ENCODE measurements around the gene FGF22.

The FGF22 gene

DNA sequence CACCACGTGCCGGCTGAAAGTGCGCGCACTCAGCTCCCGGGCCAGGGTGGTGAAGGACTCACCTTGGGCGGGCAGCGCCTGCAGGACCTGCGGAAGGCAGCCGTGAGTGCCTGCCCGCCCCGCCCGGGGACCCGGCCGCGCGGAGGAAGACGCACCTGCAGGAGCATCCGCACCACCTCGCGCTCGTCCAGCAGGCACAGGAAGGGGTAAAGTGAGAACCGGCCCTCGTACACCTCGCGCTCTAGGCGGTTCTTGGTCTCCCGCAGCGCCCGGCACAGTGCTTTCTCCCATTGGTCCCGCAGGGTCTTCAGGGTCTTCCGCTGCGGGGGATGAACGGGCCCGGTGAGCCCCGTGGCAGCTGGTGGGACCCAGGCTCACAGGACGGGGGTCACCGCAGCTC lies 17.0 kb upstream of the FGF22 start:
- H3K27me3 ChIP-seq (replicated peaks; ENCODE audit: insufficient read depth, low read length), result no peaks in the 10 kb centered on the region
- H3K9me3 ChIP-seq (replicated peaks; ENCODE audit: insufficient read depth, low read length), result no peaks in the 10 kb centered on the region
- peaks cover 3% of the 10 kb centered on the region; the same call in 1 of the 2 replicates for H3K36me3 ChIP-seq (replicated peaks; ENCODE audit: insufficient read depth, low read length)
- no peak for DNase-seq
- H4K20me1 ChIP-seq (ENCODE audit: insufficient read depth, low read length), result no peaks in the 10 kb centered on the region
- no peak overlapping the region for H2AFZ ChIP-seq (ENCODE audit: low read length)
- no peak overlapping the region for H3K9ac ChIP-seq (ENCODE audit: low read length)
- H3K27ac ChIP-seq (ENCODE audit: low read length), result no peak overlapping the region
- TF ChIP-seq, protein P1, sequence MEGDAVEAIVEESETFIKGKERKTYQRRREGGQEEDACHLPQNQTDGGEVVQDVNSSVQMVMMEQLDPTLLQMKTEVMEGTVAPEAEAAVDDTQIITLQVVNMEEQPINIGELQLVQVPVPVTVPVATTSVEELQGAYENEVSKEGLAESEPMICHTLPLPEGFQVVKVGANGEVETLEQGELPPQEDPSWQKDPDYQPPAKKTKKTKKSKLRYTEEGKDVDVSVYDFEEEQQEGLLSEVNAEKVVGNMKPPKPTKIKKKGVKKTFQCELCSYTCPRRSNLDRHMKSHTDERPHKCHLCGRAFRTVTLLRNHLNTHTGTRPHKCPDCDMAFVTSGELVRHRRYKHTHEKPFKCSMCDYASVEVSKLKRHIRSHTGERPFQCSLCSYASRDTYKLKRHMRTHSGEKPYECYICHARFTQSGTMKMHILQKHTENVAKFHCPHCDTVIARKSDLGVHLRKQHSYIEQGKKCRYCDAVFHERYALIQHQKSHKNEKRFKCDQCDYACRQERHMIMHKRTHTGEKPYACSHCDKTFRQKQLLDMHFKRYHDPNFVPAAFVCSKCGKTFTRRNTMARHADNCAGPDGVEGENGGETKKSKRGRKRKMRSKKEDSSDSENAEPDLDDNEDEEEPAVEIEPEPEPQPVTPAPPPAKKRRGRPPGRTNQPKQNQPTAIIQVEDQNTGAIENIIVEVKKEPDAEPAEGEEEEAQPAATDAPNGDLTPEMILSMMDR (IDR thresholded peaks at IDR 0.05; ENCODE audit: low read length), result no peak
- TF ChIP-seq EZH2phosphoT487 (IDR thresholded peaks at IDR 0.05; ENCODE audit: low read length), result no peak
- no peaks in the 10 kb centered on the region for H3K9me2 ChIP-seq (replicated peaks; ENCODE audit: insufficient read depth, low read length)
- peaks cover 4% of the 10 kb centered on the region for H3K79me2 ChIP-seq (ENCODE audit: low read length)
- H3K4me1 ChIP-seq (ENCODE audit: low read length), result no peaks in the 10 kb centered on the region
- H3K4me2 ChIP-seq (ENCODE audit: low read depth, low read length), result no peak overlapping the region
- H3K4me3 ChIP-seq (ENCODE audit: low read length), result no peak overlapping the region
- no peaks in the 10 kb centered on the region for H3F3A ChIP-seq (ENCODE audit: insufficient read depth, low read length)

DNA sequence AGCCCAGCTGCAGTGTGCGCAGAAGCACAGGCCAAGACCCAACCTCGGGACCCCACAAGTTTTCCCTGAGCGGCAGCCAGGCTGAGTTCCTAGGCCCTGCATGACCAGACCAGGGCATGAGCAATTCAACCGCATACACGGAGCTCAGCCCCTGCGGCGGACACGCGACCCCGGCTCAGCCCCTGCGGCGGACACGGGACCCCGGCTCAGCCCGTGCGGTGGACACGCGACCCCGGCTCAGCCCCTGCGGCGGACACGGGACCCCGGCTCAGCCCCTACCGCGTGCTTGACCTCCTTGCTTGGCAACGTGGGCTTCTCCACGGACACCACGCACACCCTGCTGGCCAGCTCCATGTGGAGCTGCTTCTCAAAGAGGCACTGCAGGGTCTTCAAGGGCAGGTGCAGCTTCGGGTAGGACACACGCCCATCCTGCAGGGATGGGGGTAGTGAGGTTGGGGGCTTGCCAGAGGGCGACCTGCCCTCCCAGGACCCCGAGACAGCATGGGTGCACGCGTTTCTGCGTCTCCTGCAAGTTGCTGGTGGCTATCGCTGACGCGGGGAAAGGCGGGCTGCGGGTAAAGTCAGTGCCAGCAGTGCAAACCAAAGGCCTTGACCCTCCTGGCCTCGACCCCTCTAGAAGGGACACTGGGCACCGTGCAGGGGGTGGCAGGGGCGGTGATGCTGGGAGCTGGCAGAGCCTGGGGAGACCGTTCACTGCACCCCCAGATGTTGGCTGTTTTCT lies 16.3 kb upstream of the FGF22 start:
- H3K27me3 ChIP-seq (replicated peaks; ENCODE audit: insufficient read depth, low read length), result no peaks in the 10 kb centered on the region
- no peaks in the 10 kb centered on the region for H3K9me2 ChIP-seq (replicated peaks; ENCODE audit: insufficient read depth, low read length)
- peaks cover 11% of the 10 kb centered on the region for H3K79me2 ChIP-seq (ENCODE audit: low read length)
- H3K9me3 ChIP-seq (replicated peaks; ENCODE audit: insufficient read depth, low read length), result no peaks in the 10 kb centered on the region
- peaks cover 3% of the 10 kb centered on the region; the same call in 1 of the 2 replicates for H3K36me3 ChIP-seq (replicated peaks; ENCODE audit: insufficient read depth, low read length)
- H3K4me3 ChIP-seq (ENCODE audit: low read length), result no peak overlapping the region
- no peaks in the 10 kb centered on the region for H4K20me1 ChIP-seq (ENCODE audit: insufficient read depth, low read length)
- H3K9ac ChIP-seq (ENCODE audit: low read length), result no peak overlapping the region
- DNase-seq, result no peak
- no peak overlapping the region for H3K4me2 ChIP-seq (ENCODE audit: low read depth, low read length)
- H3K4me1 ChIP-seq (ENCODE audit: low read length), result no peaks in the 10 kb centered on the region
- no peaks in the 10 kb centered on the region for H3F3A ChIP-seq (ENCODE audit: insufficient read depth, low read length)
- no peak overlapping the region for H2AFZ ChIP-seq (ENCODE audit: low read length)
- no peak overlapping the region for H3K27ac ChIP-seq (ENCODE audit: low read length)
- TF ChIP-seq EZH2phosphoT487 (IDR thresholded peaks at IDR 0.05; ENCODE audit: low read length) (no peak), EZH2 (optimal IDR thresholded peaks at IDR 0.05; ENCODE audit: low read depth, low read length) (no peak)
- TF ChIP-seq, protein P1 (IDR thresholded peaks at IDR 0.05; ENCODE audit: low read length), result no peak

DNA sequence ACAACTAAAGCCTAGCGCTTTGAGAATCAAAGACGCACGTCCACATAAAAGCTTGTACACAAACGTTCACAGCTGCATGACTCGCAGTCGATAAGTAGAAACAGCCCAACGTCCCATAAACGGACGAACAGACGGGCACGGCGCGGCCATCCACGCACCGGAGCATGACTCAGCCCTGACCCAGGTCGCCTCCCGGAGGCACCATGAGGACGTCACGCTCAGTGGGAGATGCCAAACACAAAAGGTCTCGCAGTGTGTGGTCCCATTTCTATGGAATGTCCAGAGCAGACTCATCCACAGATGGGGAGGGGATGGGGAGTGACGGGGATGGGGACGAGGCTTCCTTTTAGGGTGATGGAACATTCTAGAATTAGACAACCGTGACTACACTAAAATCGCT lies 15.7 kb upstream of the FGF22 start:
- Histone ChIP-seq H2AFZ (ENCODE audit: low read length) (no peak overlapping the region), H3K36me3 (replicated peaks; ENCODE audit: insufficient read depth, low read length) (peaks cover 3% of the 10 kb centered on the region; the same call in 1 of the 2 replicates)
- no peak for DNase-seq

More for the DNA sequence above, 15.7 kb upstream of the FGF22 start:
- Histone ChIP-seq H3K4me2 (ENCODE audit: low read depth, low read length) (no peak overlapping the region), H3K9me2 (replicated peaks; ENCODE audit: insufficient read depth, low read length) (no peaks in the 10 kb centered on the region), H3K27ac (ENCODE audit: low read length) (no peak overlapping the region), H3F3A (ENCODE audit: insufficient read depth, low read length) (no peaks in the 10 kb centered on the region), H4K20me1 (ENCODE audit: insufficient read depth, low read length) (no peaks in the 10 kb centered on the region), H3K27me3 (replicated peaks; ENCODE audit: insufficient read depth, low read length) (no peaks in the 10 kb centered on the region), H3K4me3 (ENCODE audit: low read length) (no peak overlapping the region), H3K4me1 (ENCODE audit: low read length) (no peaks in the 10 kb centered on the region), H3K9me3 (replicated peaks; ENCODE audit: insufficient read depth, low read length) (no peaks in the 10 kb centered on the region), H3K79me2 (ENCODE audit: low read length) (peaks cover 16% of the 10 kb centered on the region), H3K9ac (ENCODE audit: low read length) (no peak overlapping the region)
- TF ChIP-seq EZH2 (optimal IDR thresholded peaks at IDR 0.05; ENCODE audit: low read depth, low read length) (no peak), EZH2phosphoT487 (IDR thresholded peaks at IDR 0.05; ENCODE audit: low read length) (no peak)
- TF ChIP-seq, protein P1 (IDR thresholded peaks at IDR 0.05; ENCODE audit: low read length), result no peak

Data from MM.1S (cell line).